Kidney tubule cell (primary cell): Measurements from ENCODE around the gene MREG.

ENCODE experiments used
- DNase-seq: peaks from one replicate; pipeline ENCODE4 v3.0.0-alpha.2; 2018; ENCODE audit warnings: low spot score

Gene MREG

DNA sequence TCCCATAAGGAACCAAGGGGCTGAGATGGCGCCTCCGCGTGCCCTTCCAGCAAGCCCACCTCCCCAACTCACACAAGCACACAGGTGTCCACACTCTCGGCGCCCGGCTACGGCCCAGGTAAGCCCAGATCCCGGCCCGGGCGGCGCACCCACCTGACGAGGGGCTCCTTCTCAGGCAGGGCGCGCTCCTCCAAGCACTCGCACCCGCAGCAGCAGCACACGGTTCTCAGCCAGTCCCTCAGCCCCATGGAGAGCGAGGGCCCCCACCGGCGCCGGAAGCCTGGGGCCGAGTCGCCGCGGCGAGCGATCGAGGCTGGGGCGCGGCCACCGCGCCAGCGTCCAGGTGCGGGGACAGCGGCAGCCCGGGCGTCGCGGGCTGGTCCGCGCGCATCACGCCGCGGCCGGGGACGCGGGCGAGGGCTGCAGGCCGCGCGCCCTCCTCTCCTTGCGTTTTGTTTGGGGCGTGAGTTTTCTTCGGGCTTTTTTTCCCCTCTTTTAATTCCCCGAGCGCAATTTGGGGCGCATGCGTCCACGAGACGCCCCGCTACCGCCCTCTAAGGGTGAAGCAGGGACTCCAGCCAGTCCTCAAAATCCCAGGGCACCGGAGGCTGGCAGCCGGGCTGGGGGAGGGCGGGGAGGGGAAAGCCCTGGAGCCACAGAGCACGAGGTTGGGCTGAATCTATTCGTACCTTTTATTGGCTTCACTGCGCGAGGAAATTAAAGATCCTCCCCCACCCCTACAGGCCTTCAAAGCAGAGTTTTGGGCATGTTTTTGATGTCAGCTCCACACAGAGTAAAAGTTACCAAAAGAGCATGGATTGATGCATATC lies at the start of gene MREG:
Gene MREG (minus strand): TSS at position 472 of the 830 bp plus-strand sequence. CDS start 224 bp downstream, at position 248.
- peak; percentile 87 for DNase-seq

- no peak for DNase-seq
Measured at GRCh38 chr2:216059233-216059834, 46.0 kb upstream of the MREG start.

DNA sequence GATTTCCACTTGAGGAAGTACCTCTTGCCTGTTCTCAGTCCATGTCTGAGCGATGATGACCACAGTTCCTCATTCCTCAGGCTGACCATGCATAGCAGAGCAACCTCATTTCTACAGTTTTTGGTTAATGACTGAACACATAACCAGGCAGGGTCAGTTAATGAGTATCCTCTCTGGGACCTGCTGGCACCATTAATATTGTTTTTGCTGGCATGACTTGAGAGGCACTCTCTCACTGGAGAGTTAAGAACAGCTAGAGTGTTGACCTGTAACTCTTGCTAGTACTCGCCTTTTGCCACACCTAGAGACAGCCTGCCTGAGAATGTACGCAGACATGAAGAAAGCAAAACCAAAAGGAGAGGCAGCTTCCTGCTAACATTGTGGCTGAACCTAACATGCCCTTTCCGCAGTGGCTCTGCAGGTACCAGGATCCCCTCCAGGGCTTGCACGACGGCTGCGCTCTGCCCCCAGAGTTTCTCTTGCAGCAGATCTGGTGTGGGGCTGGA lies 44.4 kb upstream of the MREG start:
- peak; percentile 100 for DNase-seq

GRCh38 chr2:216056739-216057138 lies 43.4 kb upstream of the MREG start:
- DNase-seq: peak; percentile 63

DNA sequence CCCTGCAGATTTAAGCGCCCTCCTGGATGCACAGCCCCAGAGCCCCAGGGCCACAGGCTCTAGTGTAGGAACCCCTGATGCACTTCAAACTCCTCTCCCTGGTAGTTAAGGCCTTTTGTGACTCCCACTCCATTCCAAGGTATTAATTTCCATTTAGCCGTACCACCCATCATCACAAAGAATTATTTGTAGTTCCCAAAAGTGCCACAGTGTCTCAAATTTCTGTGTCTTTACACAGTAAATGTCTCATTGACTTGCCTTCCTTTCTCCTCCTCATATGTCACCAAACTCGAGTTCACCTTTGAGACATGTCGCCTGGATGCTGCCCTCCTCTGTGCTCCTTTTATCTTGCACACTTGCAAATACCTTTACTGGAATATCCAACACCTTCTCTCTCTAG lies 42.3 kb upstream of the MREG start:
- no peak for DNase-seq

DNA sequence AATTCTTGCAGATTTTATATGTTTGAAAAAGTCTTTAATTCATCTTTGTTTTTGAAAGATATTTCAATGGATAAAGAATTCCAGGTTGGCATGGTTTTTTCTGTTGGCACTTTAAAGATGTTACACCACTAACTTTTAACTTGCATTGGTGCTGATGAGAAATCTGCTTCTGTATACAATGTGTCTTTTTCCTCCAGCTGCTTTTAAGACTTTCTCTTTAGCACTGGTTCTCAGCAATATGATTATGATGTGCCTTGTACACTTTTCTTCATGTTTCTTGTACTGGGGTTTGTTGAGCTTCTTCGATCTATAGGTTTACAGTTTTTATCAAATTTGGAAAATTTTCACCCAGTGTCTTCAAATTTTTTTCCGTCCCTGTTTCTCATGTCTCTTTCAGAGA lies 39.1 kb upstream of the MREG start:
- no peak for DNase-seq

GRCh38 chr2:216051350-216051749 lies 38.0 kb upstream of the MREG start:
- DNase-seq: no peak

GRCh38 chr2:216049452-216049851 lies 36.1 kb upstream of the MREG start:
- no peak for DNase-seq

DNA sequence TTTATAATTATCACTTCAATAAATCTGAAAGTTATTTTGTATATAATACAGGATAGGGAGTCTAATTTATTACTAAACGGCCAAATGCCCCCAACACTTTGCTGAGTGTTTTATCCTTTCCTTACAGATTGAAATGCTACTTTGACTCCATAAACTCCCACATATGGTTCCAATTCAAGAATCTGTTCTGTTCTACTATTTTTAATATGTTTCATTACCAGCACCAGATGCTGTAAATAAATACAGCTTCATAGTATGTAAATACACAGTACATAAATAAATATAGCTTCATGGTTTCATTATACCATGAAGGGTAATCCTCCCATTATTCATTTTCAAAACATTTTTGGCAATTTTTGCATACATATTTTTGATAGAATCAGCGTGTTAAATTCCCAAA lies 34.0 kb upstream of the MREG start:
- DNase-seq: no peak

DNA sequence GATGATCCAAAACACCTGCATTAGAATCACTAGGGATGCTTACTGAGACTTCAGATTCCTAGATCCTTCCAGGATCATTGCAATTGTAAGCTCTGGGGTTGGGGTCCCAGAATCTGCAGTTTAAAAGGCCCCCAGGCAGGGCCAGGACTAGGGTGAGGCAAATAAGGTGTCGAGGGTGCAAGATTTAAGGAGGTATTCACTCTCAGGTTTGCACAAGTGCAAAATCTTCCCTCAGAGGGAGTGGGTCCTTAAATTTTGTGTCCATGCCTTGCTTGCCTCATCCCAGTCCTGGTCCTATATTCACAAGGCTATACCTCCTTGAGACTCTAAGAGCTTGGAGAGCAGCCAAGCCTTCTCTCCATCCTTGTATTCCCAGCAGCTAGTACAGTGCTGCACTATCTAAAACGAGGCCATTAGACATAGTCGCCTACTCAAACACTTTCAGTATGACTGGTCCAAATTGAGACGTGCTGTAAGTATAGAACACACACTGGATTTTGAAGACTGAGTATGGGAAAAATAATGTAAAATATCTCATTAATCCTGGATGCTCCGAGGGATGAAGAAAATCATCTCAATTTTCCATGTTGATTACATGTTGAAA lies 31.6 kb upstream of the MREG start:
- no peak for DNase-seq

DNA sequence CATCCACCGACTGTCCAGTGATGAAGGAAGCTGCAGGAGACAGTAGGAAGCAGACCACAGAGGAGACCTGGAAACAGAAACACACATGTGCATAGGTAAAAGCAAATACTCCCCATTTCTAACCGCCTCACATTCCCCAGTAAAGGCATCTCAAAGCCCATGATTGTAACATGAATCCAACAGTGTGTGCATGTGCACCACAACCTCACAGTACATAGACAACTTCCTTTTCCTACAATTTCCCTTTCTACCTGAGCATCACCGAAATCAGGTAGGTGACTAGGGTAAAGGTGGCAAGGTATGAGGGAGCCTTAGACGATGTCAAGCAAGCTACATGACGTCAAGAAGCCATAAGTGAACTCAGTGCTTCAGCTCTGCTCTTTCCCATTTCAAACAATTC lies 30.6 kb upstream of the MREG start:
- DNase-seq: no peak

GRCh38 chr2:216041438-216041837 lies 28.1 kb upstream of the MREG start:
- DNase-seq: no peak

GRCh38 chr2:216039918-216040317 lies 26.6 kb upstream of the MREG start:
- DNase-seq: no peak

GRCh38 chr2:216034065-216034464 lies 20.7 kb upstream of the MREG start:
- DNase-seq: peak; percentile 72

DNA sequence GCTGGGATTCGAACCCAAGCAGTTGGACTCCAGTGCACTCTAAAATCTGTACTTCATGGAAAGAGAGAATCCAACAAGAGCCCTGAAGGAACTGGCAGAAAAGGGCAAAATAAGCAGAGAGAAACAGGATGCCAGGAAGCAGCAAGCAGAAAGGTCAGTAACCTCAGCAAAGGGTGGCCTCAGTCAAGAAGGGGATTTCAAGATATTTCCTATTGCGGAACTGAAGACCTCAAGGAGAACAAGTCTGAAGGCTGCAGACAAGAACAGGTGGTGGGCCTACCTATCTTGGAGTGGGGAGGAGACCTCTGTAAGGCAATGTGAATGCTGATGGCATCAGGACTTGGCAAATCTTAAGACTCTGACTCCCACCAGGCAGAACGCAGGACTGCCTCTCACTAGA lies 20.1 kb upstream of the MREG start:
- DNase-seq: no peak

DNA sequence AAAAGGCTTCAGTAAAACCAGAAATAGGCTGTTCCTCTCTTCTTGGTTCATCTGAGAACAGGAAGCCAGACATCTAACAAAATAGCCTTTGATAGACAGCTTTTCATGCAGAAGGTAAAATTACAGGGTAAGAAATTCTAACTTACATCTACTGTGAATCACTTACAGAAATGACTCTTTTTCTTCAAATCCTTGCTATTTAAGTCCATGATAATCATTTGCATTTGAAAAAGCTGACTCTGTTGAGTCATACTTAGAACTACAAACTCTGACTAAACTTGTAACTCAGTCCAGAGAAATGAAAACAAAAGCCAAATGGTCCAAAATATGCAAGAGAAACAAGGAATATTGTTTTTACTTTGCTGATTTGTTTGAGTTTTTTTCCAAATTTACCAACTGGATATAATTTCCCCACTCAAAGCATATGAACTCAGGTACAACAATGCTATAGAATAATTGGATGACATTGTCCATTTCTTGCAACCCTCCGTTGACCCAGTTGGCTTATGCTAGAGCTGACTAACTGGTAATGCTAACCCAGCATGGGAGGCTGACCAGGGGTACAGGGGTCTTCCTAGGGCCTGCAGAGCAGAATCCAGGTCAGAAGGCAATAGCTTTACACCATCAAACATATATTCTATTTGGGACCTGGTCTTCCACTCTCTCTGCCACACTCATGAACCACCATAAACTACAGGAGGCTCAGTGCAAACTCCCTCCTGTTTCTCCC lies 18.8 kb upstream of the MREG start:
- peak; percentile 63 for DNase-seq

DNA sequence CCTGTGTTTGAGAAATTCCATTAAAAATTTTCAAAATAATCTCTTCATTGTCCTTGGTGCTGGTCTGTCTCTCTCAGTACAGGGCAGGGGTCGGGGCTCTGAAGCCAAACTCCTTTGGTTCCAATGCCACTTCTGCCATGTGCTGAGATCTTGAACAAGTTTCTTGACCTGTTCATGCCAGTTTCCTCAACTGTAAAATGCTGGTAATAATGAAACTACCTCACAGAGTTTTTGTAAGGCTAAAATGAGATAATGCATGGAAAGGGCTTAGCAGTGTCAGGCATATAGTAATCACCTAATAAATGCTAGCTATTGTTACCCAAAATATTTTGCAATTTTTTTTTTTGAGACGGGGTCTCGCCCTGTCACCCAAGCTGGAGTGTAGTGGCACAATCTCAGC lies 16.9 kb upstream of the MREG start:
- no peak for DNase-seq

- no peak for DNase-seq
Measured at GRCh38 chr2:216029416-216030129, 16.2 kb upstream of the MREG start.

- DNase-seq: no peak
Measured at GRCh38 chr2:216024779-216025336, 11.5 kb upstream of the MREG start.

- peak; percentile 56 for DNase-seq
Measured at GRCh38 chr2:216023055-216023648, 9.8 kb upstream of the MREG start.
